ENCODE data around the gene IGLON5. TPM values are rescaled to one million over a fixed set of nuclear protein-coding genes. Genes with fewer than 3 reads are reported as not detected.

IGLON5 gene
- total RNA-seq, 2 donors from 2014 or later, result 0.12 to 0.16 TPM

DNA sequence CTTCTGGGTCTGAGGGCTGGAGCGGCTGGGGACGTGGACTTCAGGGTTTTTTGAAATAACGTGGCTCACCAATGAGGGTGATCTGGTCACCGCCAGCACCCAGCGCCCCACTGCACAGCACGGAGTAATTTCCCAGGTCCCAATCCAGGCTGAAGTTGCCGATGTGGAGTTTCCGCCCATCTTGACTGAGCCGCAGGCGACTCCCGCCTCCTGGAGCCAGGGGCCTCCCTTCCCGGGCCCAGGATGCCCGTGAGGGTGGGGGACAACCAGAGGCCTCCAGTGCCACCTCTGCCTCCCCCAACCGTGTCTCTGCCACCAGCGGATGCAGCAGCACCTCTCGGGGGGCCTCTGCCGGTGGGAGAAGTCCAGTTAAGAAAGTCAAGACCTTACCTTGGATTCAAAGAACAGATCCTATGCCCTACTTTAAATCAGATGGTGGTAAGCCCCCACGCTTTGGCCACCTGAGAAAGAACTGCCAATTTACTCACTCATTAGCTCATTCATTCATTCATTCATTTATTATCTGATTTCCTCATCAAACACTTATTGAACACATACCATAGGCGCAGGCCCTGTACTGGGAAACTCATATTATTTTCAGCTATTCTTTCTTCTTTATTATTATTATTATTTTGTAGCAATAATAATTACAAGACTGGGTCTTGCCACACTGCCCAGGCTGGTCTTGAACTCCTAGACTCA lies 26.6 kb downstream of the IGLON5 start:
- peaks cover 4% of the 10 kb centered on the region for H3K4me1 ChIP-seq
- H3K27ac ChIP-seq, result no peak overlapping the region
- H3K4me3 ChIP-seq, result no peak overlapping the region
- TF ChIP-seq, protein P1, sequence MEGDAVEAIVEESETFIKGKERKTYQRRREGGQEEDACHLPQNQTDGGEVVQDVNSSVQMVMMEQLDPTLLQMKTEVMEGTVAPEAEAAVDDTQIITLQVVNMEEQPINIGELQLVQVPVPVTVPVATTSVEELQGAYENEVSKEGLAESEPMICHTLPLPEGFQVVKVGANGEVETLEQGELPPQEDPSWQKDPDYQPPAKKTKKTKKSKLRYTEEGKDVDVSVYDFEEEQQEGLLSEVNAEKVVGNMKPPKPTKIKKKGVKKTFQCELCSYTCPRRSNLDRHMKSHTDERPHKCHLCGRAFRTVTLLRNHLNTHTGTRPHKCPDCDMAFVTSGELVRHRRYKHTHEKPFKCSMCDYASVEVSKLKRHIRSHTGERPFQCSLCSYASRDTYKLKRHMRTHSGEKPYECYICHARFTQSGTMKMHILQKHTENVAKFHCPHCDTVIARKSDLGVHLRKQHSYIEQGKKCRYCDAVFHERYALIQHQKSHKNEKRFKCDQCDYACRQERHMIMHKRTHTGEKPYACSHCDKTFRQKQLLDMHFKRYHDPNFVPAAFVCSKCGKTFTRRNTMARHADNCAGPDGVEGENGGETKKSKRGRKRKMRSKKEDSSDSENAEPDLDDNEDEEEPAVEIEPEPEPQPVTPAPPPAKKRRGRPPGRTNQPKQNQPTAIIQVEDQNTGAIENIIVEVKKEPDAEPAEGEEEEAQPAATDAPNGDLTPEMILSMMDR (IDR thresholded peaks at IDR 0.05), result no peak
- intact Hi-C loops (cut with DNase I), result loop anchor here (1.0 to 5.0 kb wide), 2 partner anchors 69 to 100 kb away; no protein-coding TSS in a partner anchor
- DNase-seq, result no peak
- H3K36me3 ChIP-seq, result no peaks in the 10 kb centered on the region
- no peak overlapping the region for H3K9ac ChIP-seq (ENCODE audit: low read depth in 2 of 2, low read length in 2 of 2)
- no peaks in the 10 kb centered on the region for H3K9me3 ChIP-seq
- no peaks in the 10 kb centered on the region for H3K27me3 ChIP-seq

- Histone ChIP-seq H3K4me1 (peaks cover 4% of the 10 kb centered on the region), H3K9me3 (no peaks in the 10 kb centered on the region), H3K36me3 (no peaks in the 10 kb centered on the region), H3K9ac (ENCODE audit: low read depth in 2 of 2, low read length in 2 of 2) (peak overlapping the region; percentile 54 to 55), H3K27me3 (no peaks in the 10 kb centered on the region), H3K4me3 (peak overlapping the region; percentile 75), H3K27ac (peak overlapping the region; percentile 73)
- peak; percentile 91 for DNase-seq
- intact Hi-C loops (cut with DNase I), result loop anchor here (1.0 to 5.0 kb wide), 2 partner anchors 69 to 100 kb away; no protein-coding TSS in a partner anchor
- TF ChIP-seq, protein P1 (IDR thresholded peaks at IDR 0.05), result peak; percentile 87
Measured at GRCh38 chr19:51338563-51339312, 27.3 kb downstream of the IGLON5 start.

DNA sequence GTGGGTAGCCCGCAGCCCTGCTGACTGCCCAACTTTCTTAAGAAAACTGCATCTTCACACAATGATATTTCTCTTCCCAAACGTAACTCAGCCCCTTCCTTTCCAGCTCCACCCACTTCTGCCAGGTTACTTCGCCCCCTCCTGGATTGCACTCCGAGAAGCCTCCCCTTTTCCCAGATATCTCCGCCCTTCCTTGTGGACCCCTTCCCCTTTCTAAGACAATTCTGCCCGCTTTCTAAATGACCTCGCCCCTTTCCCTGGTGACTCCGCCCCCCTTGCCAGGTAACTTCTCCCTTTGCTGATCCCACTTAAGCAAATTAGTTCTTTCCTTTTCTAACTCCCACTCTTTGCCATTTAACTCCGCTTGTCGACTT lies 27.9 kb downstream of the IGLON5 start:
- Histone ChIP-seq H3K27ac (peak overlapping the region; percentile 73), H3K9ac (ENCODE audit: low read depth in 2 of 2, low read length in 2 of 2) (peak overlapping the region; percentile 54 to 55), H3K27me3 (no peaks in the 10 kb centered on the region), H3K36me3 (no peaks in the 10 kb centered on the region), H3K4me1 (peaks cover 4% of the 10 kb centered on the region), H3K9me3 (no peaks in the 10 kb centered on the region), H3K4me3 (peak overlapping the region; percentile 75)
- no peak for DNase-seq
- intact Hi-C loops (cut with DNase I), result loop anchor here (5.0 kb wide), 1 partner anchor 68 kb away; no protein-coding TSS in a partner anchor
- TF ChIP-seq, protein P1 (IDR thresholded peaks at IDR 0.05), result no peak

DNA sequence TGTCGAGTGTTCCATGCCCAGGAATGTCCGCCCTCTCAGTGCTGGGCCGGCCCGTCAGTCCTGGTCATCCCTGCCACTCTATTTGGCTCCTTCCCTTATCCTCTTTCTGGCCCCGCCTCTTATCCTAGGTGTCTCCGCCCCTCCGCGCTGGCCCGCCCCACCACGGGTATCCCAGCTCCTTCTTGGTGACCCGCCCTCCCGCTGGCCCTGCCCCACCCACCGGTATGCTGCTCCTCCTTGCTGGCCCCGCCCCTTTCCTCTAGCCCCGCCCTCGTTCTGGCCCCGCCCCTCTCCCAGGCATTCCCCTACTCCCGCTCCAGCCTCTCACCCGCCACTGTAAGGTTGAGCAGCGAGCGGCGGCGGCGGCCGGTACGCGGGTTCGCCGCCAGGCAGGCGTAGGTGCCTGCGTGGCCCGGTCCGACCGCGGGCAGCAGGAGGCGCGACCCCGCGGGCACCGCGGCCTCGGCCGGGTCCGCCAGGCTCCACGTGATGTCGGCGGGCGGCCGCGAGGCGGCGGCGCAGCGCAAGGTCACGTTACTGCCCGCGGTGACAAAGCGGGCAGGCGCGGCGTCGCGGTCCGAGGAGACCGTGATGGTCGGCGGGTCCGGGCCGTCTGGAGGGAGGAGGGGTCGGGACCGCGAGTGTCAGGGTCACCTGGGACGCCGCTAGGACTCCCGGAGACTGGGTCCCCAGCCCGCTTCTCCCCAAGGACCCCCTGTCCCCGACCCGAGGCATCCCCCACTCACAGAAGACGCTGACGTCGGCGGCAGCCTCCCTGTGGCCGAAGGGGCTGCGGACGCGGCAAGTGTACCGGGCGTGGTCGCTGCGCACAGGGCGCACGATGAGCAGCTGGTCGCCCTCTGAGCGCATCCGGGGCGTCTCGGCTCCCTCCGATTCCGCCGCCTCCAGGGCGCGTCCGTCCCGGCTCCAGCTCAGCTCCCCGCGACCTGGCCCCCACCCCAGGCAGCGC lies 28.5 kb downstream of the IGLON5 start:
- Histone ChIP-seq H3K27ac (peak overlapping the region; percentile 73), H3K4me1 (peaks cover 4% of the 10 kb centered on the region), H3K9me3 (no peaks in the 10 kb centered on the region), H3K4me3 (peak overlapping the region; percentile 75), H3K36me3 (no peaks in the 10 kb centered on the region), H3K27me3 (no peaks in the 10 kb centered on the region), H3K9ac (ENCODE audit: low read depth in 2 of 2, low read length in 2 of 2) (peak overlapping the region; percentile 32 to 55)
- TF ChIP-seq, protein P1 (IDR thresholded peaks at IDR 0.05), result no peak
- DNase-seq, result peak; percentile 100
- intact Hi-C loops (cut with DNase I), result loop anchor here (5.0 kb wide), 1 partner anchor 67 kb away; no protein-coding TSS in a partner anchor

DNA sequence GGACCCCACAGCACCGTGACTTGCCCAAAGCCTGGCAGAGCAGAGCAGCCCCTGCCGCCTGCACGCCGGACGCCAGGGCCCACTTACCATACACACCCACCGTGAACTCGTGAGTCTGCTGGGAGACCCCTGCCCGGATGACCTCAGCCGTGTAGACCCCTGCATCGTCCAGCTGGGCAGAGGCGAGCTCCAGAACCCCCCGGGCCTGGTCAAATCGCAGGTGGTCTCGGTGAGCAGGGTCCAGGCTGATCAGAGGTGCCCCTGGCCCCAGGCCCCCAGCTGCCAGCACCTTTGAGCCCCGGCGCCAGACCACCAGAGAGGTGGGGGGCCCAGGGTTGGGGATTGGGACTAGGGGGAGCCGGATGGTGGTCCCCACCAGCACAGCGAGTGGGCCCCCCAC lies 29.6 kb downstream of the IGLON5 start:
- intact Hi-C loops (cut with DNase I), result no loop called here
- no peak overlapping the region for H3K27ac ChIP-seq

More for the DNA sequence above, 29.6 kb downstream of the IGLON5 start:
- TF ChIP-seq, protein P1 (IDR thresholded peaks at IDR 0.05), result no peak
- H3K4me1 ChIP-seq, result peaks cover 4% of the 10 kb centered on the region
- H3K36me3 ChIP-seq, result no peaks in the 10 kb centered on the region
- no peak overlapping the region for H3K4me3 ChIP-seq
- no peaks in the 10 kb centered on the region for H3K27me3 ChIP-seq
- H3K9ac ChIP-seq (ENCODE audit: low read depth in 2 of 2, low read length in 2 of 2), result no peak overlapping the region
- no peaks in the 10 kb centered on the region for H3K9me3 ChIP-seq
- no peak for DNase-seq

Measured in colonic mucosa (tissue), 4 donors.